HCT116 (cell line): Measurements from ENCODE around the gene LRP1. TPM values are rescaled to one million over a fixed set of nuclear protein-coding genes. Genes with fewer than 3 reads are reported as not detected.

Experiments used
- ATAC-seq: fragments of 200-7000 bp; cut with Tn5 transposase; 2 replicates; pipeline ENCODE4 v1.9.1; 2020; ENCODE audit warnings: mild to moderate bottlenecking, moderate library complexity
- BruUV-seq: library from RNA; stranded (reverse); fragments of 400-500 nt; replicated peaks from 2 replicates; lab custom pipeline; 2021; lab: Mats Ljungman, UMichigan
- CTCF ChIA-PET: fragments of 300-600 bp; sonication (Branson Sonifier 250); formaldehyde crosslinking; loops from one replicate; lab custom pipeline; 2021; ENCODE audit warnings: antibody characterized with exemption; lab: Charles Lee
- POLR2A ChIA-PET: fragments of 300-600, 350-600 bp; sonication (Branson Sonifier 250); formaldehyde crosslinking; loops from one replicate; lab custom pipeline; 2021; ENCODE audit warnings: antibody characterized with exemption; lab: Charles Lee
- RAD21 ChIA-PET, 2 experiments: fragments of 300-600 bp; sonication (Branson Sonifier 250); formaldehyde crosslinking; loops; one replicate each; lab custom pipeline; 2023; ENCODE audit warnings: low total read pairs in 2 of 2; ENCODE audit not compliant: uncharacterized antibody in 2 of 2, unreplicated experiment in 2 of 2, low non-redundant PET in 1 of 2; lab: Charles Lee
- DNase-seq: peaks from one replicate; pipeline ENCODE4 v3.0.0-alpha.2; 2010; ENCODE audit warnings: low read depth, low spot score
- H2AFZ ChIP-seq: fragments of 200-600 bp; shearing (Covaris generic), sonication (generic); 2 replicates; pipeline ENCODE4 v1.6.1; 2017; ENCODE audit warnings: low read depth, mixed run types, mixed read lengths, antibody characterized with exemption, low read length; ENCODE audit not compliant: poor library complexity, severe bottlenecking
- H3K27ac ChIP-seq: 2 replicates; pipeline ENCODE4 v1.5.1; 2012; ENCODE audit warnings: low read depth, low read length
- H3K27me3 ChIP-seq: fragments of 200-600 bp; sonication (generic); 2 replicates; pipeline ENCODE4 v1.6.1; 2016; ENCODE audit warnings: mixed run types, low read length, mixed read lengths; ENCODE audit not compliant: insufficient read depth
- H3K36me3 ChIP-seq, 2 experiments: fragments of 200-500 bp in 1 of 2; fragments of 200-600 bp in 1 of 2; sonication (Bioruptor generic) in 1 of 2; sonication (generic) in 1 of 2; 2 replicates each; pipeline versions ENCODE4 v1.5.1 to v1.6.1; 2014 to 2016; ENCODE audit warnings: low read length in 2 of 2, inconsistent platforms in 1 of 2, mixed read lengths in 1 of 2, mixed run types in 1 of 2; ENCODE audit not compliant: insufficient read depth in 2 of 2, control insufficient read depth in 1 of 2
- H3K4me1 ChIP-seq, 2 experiments: fragments of 200-600 bp in 1 of 2; sonication (generic) in 1 of 2; 2 replicates each; pipeline versions ENCODE4 v1.5.1 to v1.6.1; 2012 to 2017; ENCODE audit warnings: low read length in 2 of 2, inconsistent platforms in 1 of 2, mild to moderate bottlenecking in 1 of 2, mixed read lengths in 1 of 2, mixed run types in 1 of 2, moderate library complexity in 1 of 2; ENCODE audit not compliant: insufficient read depth in 2 of 2, control insufficient read depth in 1 of 2
- H3K4me2 ChIP-seq: fragments of 200-600 bp; sonication (generic); 2 replicates; pipeline ENCODE4 v1.6.1; 2017; ENCODE audit warnings: mixed run types, low read length, mixed read lengths
- H3K4me3 ChIP-seq, 2 experiments: fragments of 200-600 bp in 1 of 2; sonication (generic) in 1 of 2; replicated peaks in 1 of 2; 2 replicates each; pipeline ENCODE4 v1.5.1; 2011 to 2016; ENCODE audit warnings: low read length in 2 of 2, control low read depth in 1 of 2, low read depth in 1 of 2, mild to moderate bottlenecking in 1 of 2, mixed read lengths in 1 of 2, mixed run types in 1 of 2
- H3K79me2 ChIP-seq: fragments of 200-600 bp; sonication (generic); 2 replicates; pipeline ENCODE4 v1.6.1; 2017; ENCODE audit warnings: mild to moderate bottlenecking, mixed run types, low read length, moderate library complexity, mixed read lengths; ENCODE audit not compliant: insufficient read depth
- H3K9ac ChIP-seq: fragments of 200-600 bp; sonication (generic); 2 replicates; pipeline ENCODE4 v1.6.1; 2016; ENCODE audit warnings: low read length, mixed read lengths
- H3K9me2 ChIP-seq: fragments of 200-600 bp; sonication (generic), shearing (Covaris generic); 2 replicates; pipeline ENCODE4 v1.6.1; 2017; ENCODE audit warnings: mixed run types, mild to moderate bottlenecking, moderate library complexity; ENCODE audit not compliant: insufficient read depth
- H3K9me3 ChIP-seq, 2 experiments: fragments of 200-500 bp in 1 of 2; fragments of 200-600 bp in 1 of 2; sonication (Bioruptor generic) in 1 of 2; sonication (generic) in 1 of 2; 2 replicates each; pipeline ENCODE4 v1.6.1; 2014 to 2017; ENCODE audit warnings: low read length in 2 of 2, mixed read lengths in 2 of 2, inconsistent platforms in 1 of 2, low read depth in 1 of 2, mild to moderate bottlenecking in 1 of 2, mixed run types in 1 of 2, moderate library complexity in 1 of 2; ENCODE audit not compliant: control insufficient read depth in 1 of 2, insufficient read depth in 1 of 2
- H4K20me1 ChIP-seq: fragments of 200-600 bp; sonication (generic), shearing (Covaris generic); 2 replicates; pipeline ENCODE4 v1.6.1; 2017; ENCODE audit warnings: mixed run types, mild to moderate bottlenecking, moderate library complexity; ENCODE audit not compliant: insufficient read depth
- ATF3 ChIP-seq: IDR thresholded peaks from 2 replicates; pipeline ENCODE4 v1.6.1; 2012
- CEBPB ChIP-seq: IDR thresholded peaks from 2 replicates; pipeline ENCODE4 v1.6.1; 2012; ENCODE audit warnings: low read depth
- CTCF ChIP-seq, 3 experiments: fragments of 200-600 bp in 1 of 3; sonication (generic) in 1 of 3; IDR thresholded peaks in 2 of 3; conservative IDR thresholded peaks in 1 of 3; 2 replicates each; pipeline ENCODE4 v1.5.1; 2012 to 2017; ENCODE audit warnings: low read depth in 2 of 3, low read length in 2 of 3, antibody characterized with exemption in 1 of 3, borderline replicate concordance in 1 of 3, control low read depth in 1 of 3, mild to moderate bottlenecking in 1 of 3, mixed read lengths in 1 of 3, mixed run types in 1 of 3, moderate library complexity in 1 of 3; ENCODE audit not compliant: insufficient read depth in 1 of 3
- FOSL1 ChIP-seq: IDR thresholded peaks from 2 replicates; pipeline ENCODE4 v1.6.1; 2012; ENCODE audit warnings: low read depth
- MAX ChIP-seq: IDR thresholded peaks from 2 replicates; pipeline ENCODE4 v1.6.1; 2012
- POLR2AphosphoS5 ChIP-seq: IDR thresholded peaks from 2 replicates; pipeline ENCODE4 v1.6.1; 2011; ENCODE audit warnings: mild to moderate bottlenecking, low read depth, low read length, moderate library complexity
- SIN3A ChIP-seq: IDR thresholded peaks from 2 replicates; pipeline ENCODE4 v1.6.1; 2012; ENCODE audit warnings: low read depth
- YY1 ChIP-seq: IDR thresholded peaks from 2 replicates; pipeline ENCODE4 v1.6.1; 2011; ENCODE audit warnings: low read length, low read depth, moderate library complexity, mild to moderate bottlenecking; ENCODE audit not compliant: insufficient replicate concordance; ENCODE audit errors: extremely low read depth
- intact Hi-C: fragments of 100-400 bp; cut with micrococcal nuclease; formaldehyde crosslinking; loops from 2 replicates; pipeline ENCODE4 v1.10.0; 2022
- total RNA-seq: library from RNA; stranded (reverse); gene quantifications from one replicate; pipeline ENCODE4 v1.2.1, GENCODE V29; 2021; ENCODE audit not compliant: unreplicated experiment

LRP1 gene
- total RNA-seq, 1 experiment from 2014 or later, result 12.0 TPM

GRCh38 chr12:57127101-57127725 lies 1.1 kb upstream of the LRP1 start:
- Histone ChIP-seq H3K27me3 (no peaks in the 10 kb centered on the region), H3K79me2 (no peaks in the 10 kb centered on the region), H4K20me1 (no peaks in the 10 kb centered on the region), H3K4me3 (peak overlapping the region; percentile 74 to 80), H3K4me2 (peak overlapping the region; percentile 99), H3K9me3 (peaks cover 6 to 7% of the 10 kb centered on the region in 2 experiments; a peak in 1 of 4 replicates), H3K4me1 (peaks cover 9 to 32% of the 10 kb centered on the region in 2 experiments), H2AFZ (peak overlapping the region; percentile 38), H3K36me3 (no peaks in the 10 kb centered on the region), H3K9me2 (no peaks in the 10 kb centered on the region), H3K9ac (peak overlapping the region; percentile 79), H3K27ac (peak overlapping the region; percentile 79)
- ChIA-PET POLR2A (interaction anchor here (0.8 to 1.9 kb wide), 7 partner anchors 9 to 439 kb away, joined by 3 to 20 read pairs (median 4); partner anchors contain the start of genes PTGES3 and STAT6), RAD21 (interaction anchor here (1.1 to 1.5 kb wide), 4 partner anchors 16 to 58 kb away, joined by 3 to 9 read pairs (median 4); partner anchors contain the start of gene STAT6 (in 1 of the 2)), CTCF (interaction anchor here (0.9 to 5.8 kb wide), 7 partner anchors 9 to 116 kb away, joined by 3 to 44 read pairs (median 13); partner anchors contain the start of gene STAT6)
- BruUV-seq, result TSS peak; percentile 77
- TF ChIP-seq FOSL1 (no peak; the same call in none of the 2 replicates), POLR2AphosphoS5 (peak; percentile 83), SIN3A (no peak), MAX (peak; percentile 80; the same call in 1 of the 2 replicates), YY1 (peak; percentile 27), ATF3 (no peak), CTCF (IDR thresholded peaks at IDR 0.05 in 2 of 3, conservative IDR thresholded peaks at IDR 0.05 in 1 of 3; ENCODE audit: borderline replicate concordance in 1 of 3, insufficient read depth in 1 of 3, low read depth in 2 of 3, low read length in 2 of 3) (peak; percentile 24 to 51 (median 38); a peak in 3 of 6 replicates), CEBPB (no peak)
- peak; percentile 68 for DNase-seq
- ATAC-seq, result peak; percentile 68
- intact Hi-C loops, result loop anchor here (10.0 kb wide), 1 partner anchor 118 kb away; no protein-coding TSS in a partner anchor
